GM12875 (cell line): ENCODE data around the gene CYBRD1.

ENCODE experiments used
- H3K4me3 ChIP-seq: one replicate; pipeline ENCODE4 v1.5.1; 2011; ENCODE audit warnings: low read depth, low read length, control low read depth
- CTCF ChIP-seq: IDR thresholded peaks from 2 replicates; pipeline ENCODE4 v1.5.1; 2011; ENCODE audit warnings: low read depth, mild to moderate bottlenecking, control low read depth, inconsistent platforms, low read length, moderate library complexity, borderline replicate concordance; ENCODE audit not compliant: insufficient read depth

CYBRD1 gene

GRCh38 chr2:171584001-171584400 is 61.7 kb downstream of the CYBRD1 start:
- no peak for TF ChIP-seq CTCF
- H3K4me3 ChIP-seq, result no peak overlapping the region

GRCh38 chr2:171587132-171587531 is 64.9 kb downstream of the CYBRD1 start:
- no peak overlapping the region for H3K4me3 ChIP-seq
- TF ChIP-seq CTCF, result no peak

GRCh38 chr2:171587567-171587966 is 65.3 kb downstream of the CYBRD1 start:
- no peak for TF ChIP-seq CTCF
- H3K4me3 ChIP-seq, result no peak overlapping the region

- TF ChIP-seq CTCF, result no peak
Measured at GRCh38 chr2:171590116-171590515, 67.8 kb downstream of the CYBRD1 start.

GRCh38 chr2:171592036-171592555 is 69.8 kb downstream of the CYBRD1 start:
- H3K4me3 ChIP-seq, result no peak overlapping the region
- TF ChIP-seq CTCF, result no peak

More at GRCh38 chr2:171590116-171590515, 67.8 kb downstream of the CYBRD1 start:
- H3K4me3 ChIP-seq, result no peak overlapping the region

- TF ChIP-seq CTCF, result no peak
- no peak overlapping the region for H3K4me3 ChIP-seq
Measured at GRCh38 chr2:171595456-171595855, 73.2 kb downstream of the CYBRD1 start.

- H3K4me3 ChIP-seq, result no peak overlapping the region
- no peak for TF ChIP-seq CTCF
Measured at GRCh38 chr2:171595896-171596295, 73.6 kb downstream of the CYBRD1 start.
